ENCODE data around the gene PIAS4. TPM values are rescaled to one million over a fixed set of nuclear protein-coding genes. Genes with fewer than 3 reads are reported as not detected.

PIAS4 gene
- total and polyA plus RNA-seq, 2 of the 13 experiments (the other 11 are each of a cell fraction or from before 2014, with no cell fraction given): 9.0 to 20.1 TPM

DNA sequence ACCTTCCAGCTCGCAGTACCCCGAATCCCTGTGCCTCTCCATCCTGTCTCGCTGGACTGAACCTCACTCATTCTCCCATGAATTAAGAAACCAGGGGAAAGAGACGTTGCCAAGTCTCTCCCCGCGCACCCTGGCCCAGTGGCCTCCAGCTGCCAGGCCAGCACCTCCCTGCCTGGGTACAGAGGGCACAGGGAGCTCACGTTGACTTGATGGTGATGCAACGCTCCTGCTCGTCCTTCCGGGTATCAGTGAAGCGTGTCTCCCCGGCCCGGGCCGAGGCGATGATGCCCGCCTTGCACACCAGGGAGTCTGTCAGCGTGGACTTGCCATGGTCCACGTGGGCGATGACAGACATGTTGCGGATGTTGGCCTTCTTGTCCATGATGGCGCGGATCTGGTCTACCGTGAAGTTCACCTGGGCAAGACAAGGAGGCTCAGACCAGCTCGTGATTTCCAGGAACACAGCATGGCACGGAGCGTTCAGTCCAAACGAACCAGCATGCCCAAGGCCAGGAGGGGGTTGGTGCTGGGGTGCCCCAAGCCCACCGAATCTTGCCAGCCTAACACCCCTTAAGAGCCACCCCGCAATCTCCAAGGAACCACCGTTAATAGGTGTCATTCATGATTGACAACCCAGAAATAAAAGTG lies 23.5 kb upstream of the PIAS4 start (continued):
- TF ChIP-seq ZFX (CRISPR knock-in tag; IDR thresholded peaks at IDR 0.05; ENCODE audit: low read depth): peak; percentile 26; the same call in 1 of the 2 replicates
- TF ChIP-seq ZNF710 (CRISPR knock-in tag; IDR thresholded peaks at IDR 0.05; ENCODE audit: borderline replicate concordance): no peak
- peak; percentile 87 for TF ChIP-seq CEBPB (IDR thresholded peaks at IDR 0.05; ENCODE audit: borderline replicate concordance, low read depth, low read length)
- TF ChIP-seq, protein P1, sequence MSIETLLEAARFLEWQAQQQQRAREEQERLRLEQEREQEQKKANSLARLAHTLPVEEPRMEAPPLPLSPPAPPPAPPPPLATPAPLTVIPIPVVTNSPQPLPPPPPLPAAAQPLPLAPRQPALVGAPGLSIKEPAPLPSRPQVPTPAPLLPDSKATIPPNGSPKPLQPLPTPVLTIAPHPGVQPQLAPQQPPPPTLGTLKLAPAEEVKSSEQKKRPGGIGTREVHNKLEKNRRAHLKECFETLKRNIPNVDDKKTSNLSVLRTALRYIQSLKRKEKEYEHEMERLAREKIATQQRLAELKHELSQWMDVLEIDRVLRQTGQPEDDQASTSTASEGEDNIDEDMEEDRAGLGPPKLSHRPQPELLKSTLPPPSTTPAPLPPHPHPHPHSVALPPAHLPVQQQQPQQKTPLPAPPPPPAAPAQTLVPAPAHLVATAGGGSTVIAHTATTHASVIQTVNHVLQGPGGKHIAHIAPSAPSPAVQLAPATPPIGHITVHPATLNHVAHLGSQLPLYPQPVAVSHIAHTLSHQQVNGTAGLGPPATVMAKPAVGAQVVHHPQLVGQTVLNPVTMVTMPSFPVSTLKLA (IDR thresholded peaks at IDR 0.05): peak; percentile 85
- no peak for TF ChIP-seq KDM5A (IDR thresholded peaks at IDR 0.05; ENCODE audit: borderline replicate concordance, low read length)
- no peak for TF ChIP-seq MTA1 (CRISPR knock-in tag; IDR thresholded peaks at IDR 0.05; ENCODE audit: borderline replicate concordance)
- TF ChIP-seq, protein P2, sequence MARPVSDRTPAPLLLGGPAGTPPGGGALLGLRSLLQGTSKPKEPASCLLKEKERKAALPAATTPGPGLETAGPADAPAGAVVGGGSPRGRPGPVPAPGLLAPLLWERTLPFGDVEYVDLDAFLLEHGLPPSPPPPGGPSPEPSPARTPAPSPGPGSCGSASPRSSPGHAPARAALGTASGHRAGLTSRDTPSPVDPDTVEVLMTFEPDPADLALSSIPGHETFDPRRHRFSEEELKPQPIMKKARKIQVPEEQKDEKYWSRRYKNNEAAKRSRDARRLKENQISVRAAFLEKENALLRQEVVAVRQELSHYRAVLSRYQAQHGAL (CRISPR knock-in tag; IDR thresholded peaks at IDR 0.05; ENCODE audit: not compliant biosample characterization): no peak
- TF ChIP-seq ZNF33B (CRISPR knock-in tag; IDR thresholded peaks at IDR 0.05): no peak
- TF ChIP-seq NR2F6 (IDR thresholded peaks at IDR 0.05): no peak
- TF ChIP-seq NR2F6 (CRISPR knock-in tag; IDR thresholded peaks at IDR 0.05): no peak
- peak; percentile 41; the same call in 1 of the 2 replicates for TF ChIP-seq ELF3 (CRISPR knock-in tag; IDR thresholded peaks at IDR 0.05)
- TF ChIP-seq ZBTB8A (CRISPR knock-in tag; IDR thresholded peaks at IDR 0.05; ENCODE audit: borderline replicate concordance, low read depth): no peak
- TF ChIP-seq, protein P3, sequence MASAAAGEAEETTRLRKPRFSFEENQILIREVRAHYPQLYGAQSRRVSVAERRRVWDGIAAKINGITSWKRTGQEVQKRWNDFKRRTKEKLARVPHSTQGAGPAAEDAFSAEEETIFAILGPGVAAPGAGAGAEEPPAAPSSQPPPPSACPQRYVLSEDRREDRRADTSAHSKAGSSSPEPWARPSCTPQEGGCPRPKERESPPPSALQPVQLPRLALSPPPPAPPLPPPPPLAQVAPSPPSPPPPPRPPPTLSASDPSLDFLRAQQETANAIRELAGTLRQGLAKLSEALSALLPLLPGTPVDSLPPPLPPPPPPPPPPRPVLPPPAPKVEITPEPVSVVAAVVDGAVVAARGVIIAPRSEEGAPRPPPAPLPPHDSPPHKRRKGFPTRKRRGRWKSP (CRISPR knock-in tag; IDR thresholded peaks at IDR 0.05): no peak
- TF ChIP-seq ZNF674 (CRISPR knock-in tag; IDR thresholded peaks at IDR 0.05; ENCODE audit: low read depth): no peak
- no peak for TF ChIP-seq NCOA5 (CRISPR knock-in tag; IDR thresholded peaks at IDR 0.05)
- peak; percentile 32; the same call in 1 of the 2 replicates for TF ChIP-seq NR2C2 (CRISPR knock-in tag; IDR thresholded peaks at IDR 0.05; ENCODE audit: borderline replicate concordance)
- peak; percentile 80 for TF ChIP-seq SAP130 (CRISPR knock-in tag; IDR thresholded peaks at IDR 0.05; ENCODE audit: low read depth)
- TF ChIP-seq CREB1 (IDR thresholded peaks at IDR 0.05): 0 out of 2 replicates have a peak, but pooled peaks have one; percentile 21
- TF ChIP-seq CREB1 (CRISPR knock-in tag; IDR thresholded peaks at IDR 0.05): no peak
- TF ChIP-seq FOXK2 (IDR thresholded peaks at IDR 0.05): 0 out of 2 replicates have a peak, but pooled peaks have one; percentile 19
- TF ChIP-seq SNAI1 (CRISPR knock-in tag; IDR thresholded peaks at IDR 0.05; ENCODE audit: borderline replicate concordance): no peak
- TF ChIP-seq, protein P4, sequence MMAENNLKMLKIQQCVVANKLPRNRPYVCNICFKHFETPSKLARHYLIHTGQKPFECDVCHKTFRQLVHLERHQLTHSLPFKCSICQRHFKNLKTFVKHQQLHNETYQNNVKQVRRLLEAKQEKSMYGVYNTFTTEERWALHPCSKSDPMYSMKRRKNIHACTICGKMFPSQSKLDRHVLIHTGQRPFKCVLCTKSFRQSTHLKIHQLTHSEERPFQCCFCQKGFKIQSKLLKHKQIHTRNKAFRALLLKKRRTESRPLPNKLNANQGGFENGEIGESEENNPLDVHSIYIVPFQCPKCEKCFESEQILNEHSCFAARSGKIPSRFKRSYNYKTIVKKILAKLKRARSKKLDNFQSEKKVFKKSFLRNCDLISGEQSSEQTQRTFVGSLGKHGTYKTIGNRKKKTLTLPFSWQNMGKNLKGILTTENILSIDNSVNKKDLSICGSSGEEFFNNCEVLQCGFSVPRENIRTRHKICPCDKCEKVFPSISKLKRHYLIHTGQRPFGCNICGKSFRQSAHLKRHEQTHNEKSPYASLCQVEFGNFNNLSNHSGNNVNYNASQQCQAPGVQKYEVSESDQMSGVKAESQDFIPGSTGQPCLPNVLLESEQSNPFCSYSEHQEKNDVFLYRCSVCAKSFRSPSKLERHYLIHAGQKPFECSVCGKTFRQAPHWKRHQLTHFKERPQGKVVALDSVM (CRISPR knock-in tag; IDR thresholded peaks at IDR 0.05): no peak
- TF ChIP-seq SALL1 (CRISPR knock-in tag; IDR thresholded peaks at IDR 0.05): peak; percentile 52; the same call in 1 of the 2 replicates
- no peak for TF ChIP-seq TBL1XR1 (IDR thresholded peaks at IDR 0.05; ENCODE audit: borderline replicate concordance, low read length, partially characterized antibody)

All from HepG2 (cell line).